Type B pancreatic cell (in vitro differentiated cells): ENCODE results near the gene SLC34A1. TPM values are rescaled to one million over a fixed set of nuclear protein-coding genes. Genes with fewer than 3 reads are reported as not detected.

Experiments used
- DNase-seq: peaks from one replicate; pipeline ENCODE4 v3.0.0; 2021; ENCODE audit warnings: mixed read lengths; ENCODE audit not compliant: unreplicated experiment; ENCODE audit errors: extremely low spot score
- H3K27ac Mint-ChIP-seq: 2 replicates; pipeline ENCODE4 v1.8.0; 2021; ENCODE audit warnings: mild to moderate bottlenecking, mixed read lengths
- H3K27me3 Mint-ChIP-seq: 2 replicates; pipeline ENCODE4 v1.8.0; 2021; ENCODE audit warnings: mixed read lengths
- H3K36me3 Mint-ChIP-seq: 2 replicates; pipeline ENCODE4 v1.8.0; 2021; ENCODE audit warnings: mixed read lengths
- H3K4me1 Mint-ChIP-seq: one replicate; pipeline ENCODE4 v1.8.0; 2021; ENCODE audit warnings: mixed read lengths; ENCODE audit not compliant: unreplicated experiment
- H3K4me3 Mint-ChIP-seq: 2 replicates; pipeline ENCODE4 v1.8.0; 2021; ENCODE audit warnings: mild to moderate bottlenecking, mixed read lengths
- H3K9me3 Mint-ChIP-seq: 2 replicates; pipeline ENCODE4 v1.8.0; 2021; ENCODE audit warnings: mixed read lengths
- CTCF ChIP-seq: fragments of 200-600 bp; sonication (generic); conservative IDR thresholded peaks from 2 replicates; pipeline ENCODE4 v1.5.0; 2021; ENCODE audit warnings: antibody characterized with exemption, mild to moderate bottlenecking
- total RNA-seq: library from RNA; stranded (reverse); gene quantifications from 2 replicates; pipeline ENCODE4 v1.2.1, GENCODE V29; 2021; ENCODE audit warnings: low replicate concordance

SLC34A1 gene
- total RNA-seq, 1 donor from 2014 or later: 0.22 TPM

- Mint-ChIP-seq H3K4me3 (peak within 1 kb of the TSS; percentile 83), H3K36me3 (no peaks in the 10 kb centered on the region), H3K27ac (peak within 1 kb of the TSS; percentile 84), H3K27me3 (peaks cover 27% of the 10 kb centered on the region), H3K4me1 (peaks cover 24% of the 10 kb centered on the region), H3K9me3 (no peaks in the 10 kb centered on the region)
- DNase-seq: no peak
- peak; percentile 16 for TF ChIP-seq CTCF
Observed at GRCh38 chr5:177446200-177447065, 62.2 kb downstream of the SLC34A1 start, which contains the start of gene PRR7. PRR7 (plus strand) TSS chr5:177446814; CDS start chr5:177455068, 8,254 bp downstream.

GRCh38 chr5:177447066-177447610, 62.9 kb downstream of the SLC34A1 start:
- Mint-ChIP-seq H3K27ac (no peak overlapping the region), H3K4me3 (peak overlapping the region; percentile 78), H3K36me3 (no peaks in the 10 kb centered on the region), H3K4me1 (peaks cover 27% of the 10 kb centered on the region), H3K9me3 (no peaks in the 10 kb centered on the region), H3K27me3 (peaks cover 29% of the 10 kb centered on the region)
- no peak for DNase-seq
- TF ChIP-seq CTCF: no peak

GRCh38 chr5:177447611-177448243, 63.5 kb downstream of the SLC34A1 start:
- Mint-ChIP-seq H3K4me3 (peak overlapping the region; percentile 78), H3K4me1 (peaks cover 28% of the 10 kb centered on the region), H3K9me3 (no peaks in the 10 kb centered on the region), H3K36me3 (no peaks in the 10 kb centered on the region), H3K27me3 (peaks cover 30% of the 10 kb centered on the region), H3K27ac (peak overlapping the region; percentile 64)
- no peak for TF ChIP-seq CTCF
- DNase-seq: no peak

Other genes with a start within 250 kb of the SLC34A1 start
- 42.6 and 46.2 TPM in 2 replicates for gene RAB24, start 80.7 kb upstream of the SLC34A1 start, total RNA-seq
- 126 and 163 TPM in 2 replicates for gene PRELID1, start 80.6 kb upstream of the SLC34A1 start, total RNA-seq
- 10.2 and 29.5 TPM in 2 replicates for gene MXD3, start 72.5 kb upstream of the SLC34A1 start, total RNA-seq
- gene LMAN2, start 32.8 kb upstream of the SLC34A1 start, total RNA-seq: 102 and 129 TPM in 2 replicates
- gene RGS14, start 26.5 kb upstream of the SLC34A1 start, total RNA-seq: 8.9 and 16.6 TPM in 2 replicates
- not detected in 2 replicates for gene PFN3, start 16.2 kb downstream of the SLC34A1 start, total RNA-seq
- gene F12, start 25.1 kb downstream of the SLC34A1 start, total RNA-seq: 3.2 and 5.7 TPM in 2 replicates
- gene GRK6, start 42.2 kb downstream of the SLC34A1 start, total RNA-seq: 46.1 and 47.3 TPM in 2 replicates
- 5.9 and 8.8 TPM in 2 replicates for gene PRR7, start 62.4 kb downstream of the SLC34A1 start, total RNA-seq
- 200 and 269 TPM in 2 replicates for gene DBN1, start 89.2 kb downstream of the SLC34A1 start, total RNA-seq
- 66.5 and 187 TPM in 2 replicates for gene PDLIM7, start 113.2 kb downstream of the SLC34A1 start, total RNA-seq
- 6.2 and 6.9 TPM in 2 replicates for gene DOK3, start 125.4 kb downstream of the SLC34A1 start, total RNA-seq
- gene DDX41, start 132.5 kb downstream of the SLC34A1 start, total RNA-seq: 99.7 and 104 TPM in 2 replicates
- gene FAM193B, start 170.1 kb downstream of the SLC34A1 start, total RNA-seq: 83.1 and 103 TPM in 2 replicates
- gene TMED9, start 207.8 kb downstream of the SLC34A1 start, total RNA-seq: 161 and 225 TPM in 2 replicates
- gene B4GALT7, start 215.7 kb downstream of the SLC34A1 start, total RNA-seq: 30.9 and 31.0 TPM in 2 replicates